C4-2B (cell line): ENCODE measurements around the gene TMEM126A.

Experiments used
- H3K27ac ChIP-seq: fragments of 450-650 bp; 2 replicates; pipeline ENCODE4 v1.5.1; 2017
- ZFX ChIP-seq: fragments of 450-650 bp; IDR thresholded peaks from 2 replicates; pipeline ENCODE4 v1.6.1; 2017
- TF ChIP-seq, protein P1 (sequence below): fragments of 450-650 bp; conservative IDR thresholded peaks from 2 replicates; pipeline ENCODE4 v1.5.1; 2017; ENCODE audit warnings: mild to moderate bottlenecking

Gene TMEM126A

DNA sequence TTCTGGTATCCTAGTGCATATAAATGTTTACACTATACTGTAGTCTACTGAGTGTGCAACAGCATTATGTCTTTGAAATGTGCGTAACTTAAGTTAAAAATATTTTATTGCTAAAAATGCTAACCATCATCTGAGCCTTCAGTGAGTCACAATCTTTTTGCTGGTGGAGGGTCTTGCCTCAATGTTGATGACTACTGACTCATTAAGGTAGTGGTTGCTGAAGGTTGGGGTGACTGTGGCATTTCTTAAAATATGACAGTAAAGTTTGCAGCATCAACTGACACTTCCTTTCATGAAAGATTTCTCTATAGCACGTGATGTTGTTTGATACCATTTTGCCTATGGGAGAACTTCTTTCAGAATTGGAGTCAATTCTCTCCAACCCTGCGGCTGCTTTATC is 25.6 kb downstream of the TMEM126A start:
- no peak overlapping the region for H3K27ac ChIP-seq
- TF ChIP-seq, protein P1, sequence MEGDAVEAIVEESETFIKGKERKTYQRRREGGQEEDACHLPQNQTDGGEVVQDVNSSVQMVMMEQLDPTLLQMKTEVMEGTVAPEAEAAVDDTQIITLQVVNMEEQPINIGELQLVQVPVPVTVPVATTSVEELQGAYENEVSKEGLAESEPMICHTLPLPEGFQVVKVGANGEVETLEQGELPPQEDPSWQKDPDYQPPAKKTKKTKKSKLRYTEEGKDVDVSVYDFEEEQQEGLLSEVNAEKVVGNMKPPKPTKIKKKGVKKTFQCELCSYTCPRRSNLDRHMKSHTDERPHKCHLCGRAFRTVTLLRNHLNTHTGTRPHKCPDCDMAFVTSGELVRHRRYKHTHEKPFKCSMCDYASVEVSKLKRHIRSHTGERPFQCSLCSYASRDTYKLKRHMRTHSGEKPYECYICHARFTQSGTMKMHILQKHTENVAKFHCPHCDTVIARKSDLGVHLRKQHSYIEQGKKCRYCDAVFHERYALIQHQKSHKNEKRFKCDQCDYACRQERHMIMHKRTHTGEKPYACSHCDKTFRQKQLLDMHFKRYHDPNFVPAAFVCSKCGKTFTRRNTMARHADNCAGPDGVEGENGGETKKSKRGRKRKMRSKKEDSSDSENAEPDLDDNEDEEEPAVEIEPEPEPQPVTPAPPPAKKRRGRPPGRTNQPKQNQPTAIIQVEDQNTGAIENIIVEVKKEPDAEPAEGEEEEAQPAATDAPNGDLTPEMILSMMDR, result no peak
- TF ChIP-seq ZFX, result no peak

DNA sequence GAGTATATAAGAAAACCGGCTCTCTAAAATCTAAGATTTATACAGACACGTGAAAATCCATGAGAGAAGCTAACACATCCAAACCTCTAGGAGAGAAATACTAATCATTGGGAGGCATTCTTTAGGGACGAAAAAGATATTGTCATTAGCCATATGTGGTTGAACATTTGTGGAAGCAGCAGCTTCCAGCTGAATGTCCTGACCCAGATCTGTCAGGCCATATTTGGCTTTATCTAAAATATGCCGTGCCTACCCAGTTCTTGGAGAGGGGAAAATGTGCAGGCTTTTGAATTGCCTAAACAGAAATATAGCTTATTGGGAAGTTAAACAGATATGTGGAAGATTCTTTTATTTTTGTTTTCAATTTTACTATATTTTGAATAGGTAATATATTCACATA is 31.8 kb downstream of the TMEM126A start:
- TF ChIP-seq ZFX, result no peak
- TF ChIP-seq, protein P1, result no peak

GRCh38 chr11:85680897-85681296 is 33.1 kb downstream of the TMEM126A start:
- TF ChIP-seq ZFX, result no peak
- TF ChIP-seq, protein P1, result no peak
- no peak overlapping the region for H3K27ac ChIP-seq

More for the DNA sequence above, 31.8 kb downstream of the TMEM126A start:
- no peak overlapping the region for H3K27ac ChIP-seq

- no peak overlapping the region for H3K27ac ChIP-seq
These were observed 34.9 kb downstream of the TMEM126A start for GRCh38 chr11:85682330-85683305.

GRCh38 chr11:85685125-85685819 is 37.5 kb downstream of the TMEM126A start:
- no peak overlapping the region for H3K27ac ChIP-seq

More at GRCh38 chr11:85682330-85683305, 34.9 kb downstream of the TMEM126A start:
- TF ChIP-seq ZFX, result no peak
- TF ChIP-seq, protein P1, result no peak

DNA sequence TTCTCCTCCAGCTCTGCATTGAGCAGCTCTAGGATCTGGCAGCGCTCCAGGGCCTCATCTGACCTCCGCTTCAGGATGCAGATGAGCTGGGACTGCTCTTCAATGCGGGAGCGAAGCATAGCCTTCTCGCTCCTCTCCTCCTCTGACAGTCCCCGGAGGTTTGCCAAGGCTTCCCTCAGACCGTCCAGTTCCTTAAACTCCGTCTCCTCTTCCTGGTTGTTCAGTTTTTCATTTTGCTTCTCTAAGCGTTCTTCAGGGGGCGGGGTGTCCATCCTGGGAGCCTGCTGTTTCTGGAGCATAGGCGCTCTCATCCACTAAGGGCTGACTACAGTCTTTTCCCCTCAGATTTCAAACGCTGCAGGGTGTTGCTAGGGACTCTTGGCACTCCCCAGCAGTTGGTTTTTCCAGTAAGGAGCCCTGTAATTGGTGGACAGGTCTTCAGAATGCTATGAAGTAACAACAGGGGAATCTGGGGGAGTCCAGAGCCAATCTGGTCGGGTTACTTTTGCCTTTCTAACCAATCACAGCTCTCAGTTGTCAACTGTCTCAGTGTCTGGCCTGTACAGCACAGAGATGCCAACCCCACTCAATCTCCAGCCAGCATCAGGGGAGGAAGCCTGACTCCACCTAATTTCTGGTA is 38.2 kb downstream of the TMEM126A start, which contains the start of gene CCDC89:
CCDC89 (minus strand) TSS at position 376 of the 640 bp plus-strand sequence; CDS start at position 311, 65 bp downstream.
- no peak within 1 kb of the TSS for H3K27ac ChIP-seq
- TF ChIP-seq, protein P1, result no peak
- no peak for TF ChIP-seq ZFX

More at GRCh38 chr11:85685125-85685819, 37.5 kb downstream of the TMEM126A start:
- no peak for TF ChIP-seq ZFX
- TF ChIP-seq, protein P1, result no peak
